Activated T-helper 1 cell treated with anti-CD3 and anti-CD28 coated beads, Interleukin-2, amount 50 U/mL, for 16 hours (primary cell): ENCODE measurements around the gene MXRA7.
"Not testable (repeated sequence)": the region's sequence is repeated elsewhere in the genome, so short reads cannot be mapped to it uniquely, and the experiment has no call there.

Experiments
- DNase-seq, 2 donors: peaks; one replicate each; pipeline ENCODE4 v3.0.0-alpha.2; 2020; ENCODE audit warnings: low read depth in 1 of 2, low spot score in 1 of 2

The MXRA7 gene

GRCh38 chr17:76716146-76716838, 5.5 kb upstream of the MXRA7 start:
- DNase-seq: peak in 1 of 2 donors; percentile 42

GRCh38 chr17:76715496-76715830, 4.7 kb upstream of the MXRA7 start:
- no peak for DNase-seq

GRCh38 chr17:76714822-76715495, 4.2 kb upstream of the MXRA7 start:
- peak; percentile 59 to 73 for DNase-seq

GRCh38 chr17:76714336-76714735, 3.6 kb upstream of the MXRA7 start:
- no peak for DNase-seq

- DNase-seq: no peak
Measured at GRCh38 chr17:76713765-76714164, 3.0 kb upstream of the MXRA7 start.

DNA sequence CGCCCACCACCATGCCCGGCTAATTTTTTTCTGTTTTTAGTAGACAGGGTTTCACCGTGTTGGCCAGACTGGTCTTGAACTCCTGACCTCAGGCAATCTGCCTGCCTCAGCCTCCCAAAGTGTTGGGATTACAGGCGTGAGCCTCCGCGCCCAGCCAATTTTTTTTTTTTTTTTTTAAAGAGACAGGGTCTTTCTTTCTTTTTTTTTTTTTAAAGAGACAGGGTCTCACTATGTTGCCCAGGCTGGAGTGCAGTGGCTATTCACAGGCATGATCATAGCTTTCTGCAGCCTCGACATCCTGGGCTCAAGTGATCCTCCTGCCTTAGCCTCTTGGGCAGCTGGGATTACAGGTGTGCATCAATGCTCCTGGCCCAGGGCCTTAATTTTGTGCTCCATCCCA, 1.6 kb upstream of the MXRA7 start:
- not testable (repeated sequence) for DNase-seq

- not testable (repeated sequence) for DNase-seq
Measured at GRCh38 chr17:76709951-76710862, 558 bp downstream of the MXRA7 start.

GRCh38 chr17:76709077-76709950, 1.5 kb downstream of the MXRA7 start:
- DNase-seq: no peak

DNA sequence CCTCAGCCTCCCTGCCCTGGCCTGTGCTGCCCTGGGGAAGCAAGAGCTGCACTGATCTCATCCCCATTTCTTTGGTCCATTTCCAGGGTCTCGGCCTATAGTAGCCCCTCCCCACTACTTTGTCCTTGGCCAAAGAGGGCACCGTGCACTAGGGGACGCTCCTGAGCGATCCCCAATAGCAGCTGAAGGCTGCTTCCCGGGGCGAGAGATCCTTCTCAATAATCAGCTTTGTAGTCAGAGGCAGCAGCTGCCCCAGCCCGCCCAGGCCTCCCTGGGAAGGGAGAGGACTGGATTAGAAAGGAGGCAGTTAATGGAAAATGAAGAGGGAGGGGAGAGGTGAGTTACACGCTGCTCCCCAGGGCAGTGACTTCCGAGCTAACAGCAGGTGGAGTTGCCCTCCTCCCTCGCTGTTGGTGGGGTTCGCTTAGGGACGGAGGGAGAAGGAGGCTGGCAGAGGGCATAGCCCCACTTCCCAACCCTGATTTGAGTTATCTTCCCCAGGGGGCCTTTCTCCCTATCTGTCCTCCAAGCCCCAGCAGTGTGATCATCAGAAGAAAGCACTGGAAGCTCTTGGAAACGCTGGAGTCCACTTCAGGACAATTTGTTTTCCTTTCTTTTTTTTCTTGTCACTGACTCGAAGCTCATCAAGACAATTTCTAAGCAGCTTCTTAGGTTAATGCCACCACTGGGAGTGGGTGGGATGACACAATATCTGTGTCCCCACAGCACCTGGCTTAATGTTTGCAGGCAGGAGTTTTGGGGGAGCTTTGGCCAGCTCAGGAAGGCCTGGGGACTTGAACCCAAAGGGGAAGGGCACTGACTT, 2.6 kb downstream of the MXRA7 start:
- DNase-seq: no peak

DNA sequence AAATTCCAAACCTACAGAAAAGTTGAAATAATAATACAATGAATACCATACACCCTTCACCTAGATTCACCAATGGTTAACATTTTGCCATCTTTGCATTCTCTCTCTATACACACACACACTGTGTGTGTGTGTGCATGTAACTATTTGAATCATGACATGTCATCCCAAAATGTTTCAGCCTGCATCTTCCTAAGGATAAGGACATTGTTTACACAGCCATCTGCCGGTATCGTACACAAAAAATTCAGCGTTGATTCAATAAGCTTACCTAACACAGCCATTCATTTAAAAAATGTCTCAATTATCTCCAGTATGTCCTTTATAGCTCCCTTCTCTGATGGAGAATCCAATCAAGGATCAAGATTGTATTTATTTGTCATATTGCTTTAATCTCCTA, 3.9 kb downstream of the MXRA7 start:
- DNase-seq: no peak

DNA sequence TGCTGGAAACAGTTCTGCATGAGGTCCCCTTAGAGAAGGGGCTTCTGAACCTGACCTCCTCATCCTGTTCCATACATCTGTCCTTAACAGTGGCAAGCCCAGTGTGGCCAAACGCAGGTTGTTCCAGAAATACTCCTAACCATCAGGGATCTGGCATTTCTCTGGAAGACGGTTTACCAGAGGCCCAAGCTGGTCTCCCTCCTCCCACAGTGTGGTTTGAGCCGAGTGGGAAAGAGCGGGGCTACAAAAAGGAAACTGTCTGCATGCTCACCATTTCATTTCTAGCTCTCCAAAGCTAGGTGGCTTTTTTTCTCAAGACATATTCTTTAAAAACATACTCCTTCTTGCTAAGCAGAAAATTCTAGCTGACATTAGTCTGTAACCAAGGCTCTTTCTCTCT, 6.0 kb downstream of the MXRA7 start:
- DNase-seq: no peak

DNA sequence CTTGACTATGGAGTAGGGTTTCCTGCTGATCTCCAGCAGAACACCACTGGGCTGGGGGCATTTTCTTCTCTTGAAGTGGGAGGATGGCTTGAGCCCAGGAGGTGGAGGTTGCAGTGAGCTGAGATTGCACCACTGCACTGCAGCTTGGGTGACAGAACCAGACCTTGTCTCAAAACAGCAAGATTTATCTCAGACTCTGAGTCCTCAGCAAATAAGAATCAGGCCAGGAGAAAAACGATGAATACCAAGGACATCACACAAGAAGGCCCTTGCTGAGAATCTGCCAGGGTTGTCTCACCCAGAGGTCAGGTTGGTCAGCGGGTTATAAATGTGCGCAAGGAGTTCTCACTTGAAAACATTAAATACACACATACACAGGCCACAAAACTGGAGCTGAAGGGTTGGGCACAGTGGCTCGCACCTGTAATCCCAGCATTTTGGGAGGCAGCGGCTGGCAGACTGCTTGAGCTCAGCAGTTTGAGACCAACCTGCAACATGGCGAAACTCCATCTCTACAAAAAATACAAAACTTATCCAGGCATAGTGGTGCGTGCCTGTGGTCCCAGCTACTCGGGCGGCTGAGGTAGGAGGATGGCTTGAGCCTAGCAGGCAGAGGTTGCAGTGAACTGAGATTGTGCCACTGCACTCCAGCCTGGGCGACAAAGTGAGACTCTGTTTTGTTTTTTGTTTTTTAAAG, 7.7 kb downstream of the MXRA7 start:
- DNase-seq: no peak

- no peak for DNase-seq
Measured at GRCh38 chr17:76702076-76702475, 8.7 kb downstream of the MXRA7 start.

DNA sequence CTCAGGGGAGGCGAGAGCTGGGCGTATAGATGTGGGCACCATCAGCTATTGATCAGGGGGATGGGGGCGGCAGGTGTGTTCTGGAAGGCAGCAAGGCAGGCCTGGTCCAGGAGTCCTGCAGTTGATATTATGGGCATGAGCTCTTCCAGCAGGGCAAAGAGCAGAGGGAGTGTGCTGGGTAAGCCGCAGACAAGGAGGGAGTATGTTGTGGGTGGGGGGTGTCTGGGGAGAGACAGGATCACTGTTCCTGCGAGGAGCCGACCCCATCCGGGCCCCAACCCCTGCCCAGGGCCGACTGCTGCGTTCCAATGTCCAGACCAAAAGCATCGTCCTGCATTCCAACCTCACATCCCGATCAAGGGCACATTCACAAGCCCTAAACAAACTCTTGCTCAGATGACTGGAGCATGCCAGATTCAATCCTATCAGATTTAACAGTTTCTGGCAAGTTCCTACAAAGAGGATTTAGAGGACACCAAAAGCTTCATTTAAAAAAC, 9.2 kb downstream of the MXRA7 start:
- DNase-seq: no peak

GRCh38 chr17:76700617-76701470, 9.9 kb downstream of the MXRA7 start:
- DNase-seq: no peak

DNA sequence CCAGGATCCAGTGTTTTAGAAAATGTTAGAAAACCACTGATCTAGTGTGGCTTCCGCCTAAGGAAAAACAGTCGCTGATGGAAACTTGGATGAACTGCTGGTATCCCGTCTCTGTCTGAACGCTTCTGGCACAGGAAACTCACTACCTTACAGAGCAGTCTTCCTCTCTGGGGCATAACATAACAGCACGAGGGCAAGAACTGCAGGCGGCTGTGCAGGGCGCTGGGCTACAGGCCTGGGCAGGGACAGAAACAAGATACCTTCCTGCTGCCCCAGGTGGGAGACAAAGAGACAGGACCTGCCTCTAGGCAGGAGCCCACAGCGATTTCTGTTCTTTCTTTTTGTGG, 10.5 kb downstream of the MXRA7 start:
- no peak for DNase-seq

- not testable (repeated sequence) for DNase-seq
Measured at GRCh38 chr17:76698466-76698977, 12.2 kb downstream of the MXRA7 start.
